H9 (cell line): ENCODE data around the gene TGFBRAP1. TPM values are rescaled to one million over a fixed set of nuclear protein-coding genes. Genes with fewer than 3 reads are reported as not detected.

Experiments
- DNase-seq: peaks from one replicate; pipeline ENCODE4 v3.0.0-alpha.2; 2017
- H2AFZ ChIP-seq: one replicate; pipeline ENCODE4 v1.6.1; 2013; ENCODE audit warnings: mild to moderate bottlenecking, low read length, control low read depth, moderate library complexity
- H2AK5ac ChIP-seq: 2 replicates; pipeline ENCODE4 v1.6.1; 2013; ENCODE audit warnings: low read length, control low read depth, mixed read lengths; ENCODE audit not compliant: insufficient read length
- H2BK120ac ChIP-seq: one replicate; pipeline ENCODE4 v1.6.1; 2013; ENCODE audit warnings: low read depth, mild to moderate bottlenecking, low read length, control low read depth, inconsistent platforms; ENCODE audit not compliant: poor library complexity, severe bottlenecking
- H2BK12ac ChIP-seq: 2 replicates; pipeline ENCODE4 v1.6.1; 2013; ENCODE audit warnings: low read length, control low read depth, mixed read lengths, low read depth; ENCODE audit not compliant: insufficient read length
- H2BK15ac ChIP-seq: 2 replicates; pipeline ENCODE4 v1.6.1; 2013; ENCODE audit warnings: low read depth, low read length, control low read depth
- H2BK20ac ChIP-seq: one replicate; pipeline ENCODE4 v1.6.1; 2013; ENCODE audit warnings: low read depth, mild to moderate bottlenecking, low read length, control low read depth, inconsistent platforms; ENCODE audit not compliant: poor library complexity, severe bottlenecking
- H2BK5ac ChIP-seq: 2 replicates; pipeline ENCODE4 v1.6.1; 2013; ENCODE audit warnings: low read length, control low read depth, mixed read lengths; ENCODE audit not compliant: insufficient read length
- H3K14ac ChIP-seq: 2 replicates; pipeline ENCODE4 v1.6.1; 2013; ENCODE audit warnings: low read length, control low read depth; ENCODE audit not compliant: insufficient read depth
- H3K18ac ChIP-seq: 2 replicates; pipeline ENCODE4 v1.6.1; 2013; ENCODE audit warnings: low read depth, mild to moderate bottlenecking, mixed read lengths, low read length, control low read depth; ENCODE audit not compliant: insufficient read length
- H3K23ac ChIP-seq: 2 replicates; pipeline ENCODE4 v1.6.1; 2013; ENCODE audit warnings: low read length, control low read depth, mixed read lengths, low read depth; ENCODE audit not compliant: insufficient read length
- H3K23me2 ChIP-seq: 2 replicates; pipeline ENCODE4 v1.6.1; 2013; ENCODE audit warnings: low read depth, mild to moderate bottlenecking, mixed read lengths, low read length, control low read depth; ENCODE audit not compliant: insufficient read length, poor library complexity, severe bottlenecking
- H3K27ac ChIP-seq: 2 replicates; pipeline ENCODE4 v1.5.1; 2013; ENCODE audit warnings: low read length, control low read depth, mixed read lengths, low read depth; ENCODE audit not compliant: insufficient read length
- H3K27me3 ChIP-seq: 2 replicates; pipeline ENCODE4 v1.6.1; 2013; ENCODE audit warnings: low read length, control low read depth, inconsistent platforms; ENCODE audit not compliant: insufficient read depth
- H3K4ac ChIP-seq: 2 replicates; pipeline ENCODE4 v1.6.1; 2013; ENCODE audit warnings: low read depth, mild to moderate bottlenecking, control low read depth, inconsistent platforms, low read length, moderate library complexity
- H3K4me1 ChIP-seq: 2 replicates; pipeline ENCODE4 v1.6.1; 2013; ENCODE audit warnings: low read length, control low read depth, inconsistent platforms; ENCODE audit not compliant: insufficient read depth
- H3K4me2 ChIP-seq: 2 replicates; pipeline ENCODE4 v1.6.1; 2013; ENCODE audit warnings: low read length, control low read depth, mixed read lengths; ENCODE audit not compliant: insufficient read length, insufficient read depth
- H3K56ac ChIP-seq: 2 replicates; pipeline ENCODE4 v1.6.1; 2013; ENCODE audit warnings: low read depth, mild to moderate bottlenecking, mixed read lengths, low read length, control low read depth; ENCODE audit not compliant: insufficient read length
- H3K79me1 ChIP-seq: 2 replicates; pipeline ENCODE4 v1.6.1; 2013; ENCODE audit warnings: low read depth, mild to moderate bottlenecking, moderate library complexity, low read length, control low read depth, inconsistent platforms; ENCODE audit not compliant: insufficient read depth, poor library complexity, severe bottlenecking
- H3K79me2 ChIP-seq: 2 replicates; pipeline ENCODE4 v1.6.1; 2013; ENCODE audit warnings: low read length, control low read depth, inconsistent platforms; ENCODE audit not compliant: insufficient read depth
- H3K9ac ChIP-seq: 2 replicates; pipeline ENCODE4 v1.6.1; 2013; ENCODE audit warnings: low read length, control low read depth, mixed read lengths; ENCODE audit not compliant: insufficient read length; ENCODE audit errors: extremely low read depth
- H3K9me3 ChIP-seq: one replicate; pipeline ENCODE4 v1.6.1; 2013; ENCODE audit warnings: low read depth, low read length, inconsistent platforms; ENCODE audit not compliant: control insufficient read depth
- H3T11ph ChIP-seq: one replicate; pipeline ENCODE4 v1.6.1; 2013; ENCODE audit warnings: mild to moderate bottlenecking, low read length, control low read depth, inconsistent platforms
- H4K20me1 ChIP-seq: one replicate; pipeline ENCODE4 v1.6.1; 2013; ENCODE audit not compliant: control insufficient read depth, insufficient read length, insufficient read depth
- H4K5ac ChIP-seq: 2 replicates; pipeline ENCODE4 v1.6.1; 2013; ENCODE audit warnings: low read depth, mild to moderate bottlenecking, mixed read lengths, low read length, control low read depth; ENCODE audit not compliant: insufficient read length
- H4K8ac ChIP-seq: replicated peaks from 2 replicates; pipeline ENCODE4 v1.6.1; 2013; ENCODE audit warnings: low read length, control low read depth, mixed read lengths, low read depth; ENCODE audit not compliant: insufficient read length
- H4K91ac ChIP-seq: 2 replicates; pipeline ENCODE4 v1.6.1; 2013; ENCODE audit warnings: low read depth, mild to moderate bottlenecking, moderate library complexity, mixed read lengths, low read length, control low read depth; ENCODE audit not compliant: insufficient read length
- H3K27ac Mint-ChIP-seq, 3 experiments: 2 replicates in 2 of 3; 3 replicates in 1 of 3; pipeline ENCODE4 v1.8.0; 2020 to 2021; ENCODE audit warnings: mixed read lengths in 3 of 3, mild to moderate bottlenecking in 1 of 3, moderate library complexity in 1 of 3
- H3K27me3 Mint-ChIP-seq: 2 replicates; pipeline ENCODE4 v1.8.0; 2021; ENCODE audit warnings: low read depth, mild to moderate bottlenecking, moderate library complexity, mixed read lengths
- H3K36me3 Mint-ChIP-seq, 3 experiments: 2 replicates in 2 of 3; 3 replicates in 1 of 3; pipeline ENCODE4 v1.8.0; 2020 to 2021; ENCODE audit warnings: low read depth in 3 of 3, mixed read lengths in 3 of 3; ENCODE audit not compliant: insufficient read depth in 1 of 3
- H3K4me1 Mint-ChIP-seq, 2 experiments: 2 replicates each; pipeline ENCODE4 v1.8.0; 2020; ENCODE audit warnings: mixed read lengths in 2 of 2
- H3K4me3 Mint-ChIP-seq, 2 experiments: 2 replicates in 1 of 2; 3 replicates in 1 of 2; pipeline ENCODE4 v1.8.0; 2020 to 2021; ENCODE audit warnings: mild to moderate bottlenecking in 2 of 2, mixed read lengths in 2 of 2, moderate library complexity in 1 of 2
- H3K9me3 Mint-ChIP-seq, 2 experiments: 2 replicates in 1 of 2; 3 replicates in 1 of 2; pipeline ENCODE4 v1.8.0; 2020; ENCODE audit warnings: mild to moderate bottlenecking in 2 of 2, mixed read lengths in 2 of 2, moderate library complexity in 1 of 2
- WGBS: extraction: QIAGEN DNeasy Blood & Tissue Kit; methylation state at CpG from one replicate; pipeline ENCODE4 v1.1.7; 2013; ENCODE audit warnings: missing lambda C conversion rate, low lambda C conversion rate, mixed read lengths; ENCODE audit not compliant: insufficient read length; ENCODE audit errors: extremely low coverage; 5-methylcytosine and 5-hydroxymethylcytosine counted together
- total RNA-seq: library from RNA; stranded (reverse); gene quantifications from 2 replicates; pipeline ENCODE4 v1.2.1, GENCODE V29; 2021
- TF ChIP-seq, protein P1 (sequence below): fragments of 200-600 bp; sonication (generic); conservative IDR thresholded peaks from 3 replicates; pipeline ENCODE4 v1.8.0; 2021; ENCODE audit warnings: antibody characterized with exemption, mild to moderate bottlenecking

The TGFBRAP1 gene
- total RNA-seq, 1 experiment from 2014 or later, result 23.6 TPM

DNA sequence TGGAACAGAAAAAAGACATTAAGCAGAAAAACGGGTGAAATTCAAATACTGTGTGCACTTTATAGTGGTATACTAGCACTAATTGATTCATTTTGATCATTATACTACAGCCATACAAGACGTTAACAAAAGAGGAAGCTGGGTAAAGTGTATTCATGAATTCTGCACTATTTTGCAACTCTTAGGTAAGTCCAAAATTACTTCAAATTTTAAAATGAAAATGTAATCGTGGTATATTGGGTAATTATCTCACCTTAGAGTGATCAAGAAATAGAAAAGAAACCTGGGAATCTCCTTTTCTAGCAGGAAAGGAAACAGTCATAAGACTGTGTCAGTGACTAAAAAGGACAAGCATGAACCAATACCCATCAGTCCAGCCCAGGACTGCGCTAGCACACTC is 5.4 kb downstream of the TGFBRAP1 start:
- Mint-ChIP-seq H3K27me3 (peaks cover 2% of the 10 kb centered on the region; the same call in 1 of the 2 replicates), H3K4me1 (peaks cover 23 to 27% of the 10 kb centered on the region in 2 experiments), H3K36me3 (no peaks in the 10 kb centered on the region; a peak in 1 of 7 replicates), H3K4me3 (no peak overlapping the region; a peak in 1 of 5 replicates), H3K27ac (no peak overlapping the region), H3K9me3 (no peaks in the 10 kb centered on the region)
- Histone ChIP-seq H4K5ac (no peak overlapping the region), H3K23ac (no peak overlapping the region), H3K56ac (no peak overlapping the region), H3K4ac (no peak overlapping the region), H3K27ac (no peak overlapping the region), H4K91ac (no peak overlapping the region), H2BK120ac (no peak overlapping the region), H2BK15ac (no peak overlapping the region), H3K9me3 (no peaks in the 10 kb centered on the region), H2BK12ac (no peak overlapping the region), H3K4me2 (no peak overlapping the region), H3K18ac (no peak overlapping the region), H3K4me1 (peaks cover 10% of the 10 kb centered on the region; the same call in 1 of the 2 replicates), H3K27me3 (no peaks in the 10 kb centered on the region), H2AFZ (no peak overlapping the region), H2AK5ac (no peak overlapping the region), H4K20me1 (no peaks in the 10 kb centered on the region), H2BK5ac (no peak overlapping the region), H3K23me2 (peaks cover 8% of the 10 kb centered on the region), H3T11ph (no peak overlapping the region), H3K79me1 (no peaks in the 10 kb centered on the region), H3K14ac (no peak overlapping the region), H2BK20ac (no peak overlapping the region), H3K79me2 (peaks cover 7% of the 10 kb centered on the region; the same call in 1 of the 2 replicates), H3K9ac (no peak overlapping the region), H4K8ac (no peak overlapping the region)
- DNase-seq, result no peak
- WGBS, result no CpG with 5 or more reads among the region's 4 CpGs
- TF ChIP-seq, protein P1, sequence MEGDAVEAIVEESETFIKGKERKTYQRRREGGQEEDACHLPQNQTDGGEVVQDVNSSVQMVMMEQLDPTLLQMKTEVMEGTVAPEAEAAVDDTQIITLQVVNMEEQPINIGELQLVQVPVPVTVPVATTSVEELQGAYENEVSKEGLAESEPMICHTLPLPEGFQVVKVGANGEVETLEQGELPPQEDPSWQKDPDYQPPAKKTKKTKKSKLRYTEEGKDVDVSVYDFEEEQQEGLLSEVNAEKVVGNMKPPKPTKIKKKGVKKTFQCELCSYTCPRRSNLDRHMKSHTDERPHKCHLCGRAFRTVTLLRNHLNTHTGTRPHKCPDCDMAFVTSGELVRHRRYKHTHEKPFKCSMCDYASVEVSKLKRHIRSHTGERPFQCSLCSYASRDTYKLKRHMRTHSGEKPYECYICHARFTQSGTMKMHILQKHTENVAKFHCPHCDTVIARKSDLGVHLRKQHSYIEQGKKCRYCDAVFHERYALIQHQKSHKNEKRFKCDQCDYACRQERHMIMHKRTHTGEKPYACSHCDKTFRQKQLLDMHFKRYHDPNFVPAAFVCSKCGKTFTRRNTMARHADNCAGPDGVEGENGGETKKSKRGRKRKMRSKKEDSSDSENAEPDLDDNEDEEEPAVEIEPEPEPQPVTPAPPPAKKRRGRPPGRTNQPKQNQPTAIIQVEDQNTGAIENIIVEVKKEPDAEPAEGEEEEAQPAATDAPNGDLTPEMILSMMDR, result no peak
